Dedifferentiated amniotic fluid mesenchymal stem cell (primary cell): ENCODE data around the gene PDE4D.
A peak's percentile ranks its signal among the peaks of the same experiment; 100 is the strongest.

Source experiments
- DNase-seq: peaks from one replicate; pipeline ENCODE4 v3.0.0-alpha.2; 2016; ENCODE audit errors: extremely low spot score

PDE4D gene

DNA sequence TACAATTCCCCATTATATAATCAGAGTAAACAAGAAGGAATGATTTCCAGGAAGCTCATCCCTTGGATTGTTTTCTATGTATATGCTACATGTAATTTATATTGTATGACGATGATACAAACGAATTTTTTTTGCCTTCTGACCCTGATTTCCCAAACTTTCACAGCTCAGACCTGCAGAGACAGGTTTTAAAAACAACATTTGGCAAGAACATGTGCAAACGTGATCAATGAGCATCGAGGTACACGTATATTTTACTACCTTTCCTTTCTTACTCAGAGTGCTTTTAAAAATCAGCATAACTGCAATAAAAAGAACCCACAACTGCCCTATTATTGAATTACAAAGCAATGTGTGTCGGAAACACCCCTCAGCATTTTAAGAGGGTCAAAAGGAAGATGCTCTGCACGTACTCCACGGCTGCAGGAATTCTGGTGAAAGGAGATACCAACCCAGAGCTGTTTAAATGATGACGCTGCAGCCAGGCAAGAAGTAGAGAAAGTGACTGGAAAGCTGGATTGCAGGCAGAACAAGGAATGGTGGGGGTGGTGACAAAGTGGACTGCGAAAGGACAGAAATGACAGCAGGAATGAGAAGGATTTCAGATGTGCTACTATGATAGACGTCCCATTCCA, 777.2 kb downstream of the PDE4D start:
- DNase-seq = no peak

DNA sequence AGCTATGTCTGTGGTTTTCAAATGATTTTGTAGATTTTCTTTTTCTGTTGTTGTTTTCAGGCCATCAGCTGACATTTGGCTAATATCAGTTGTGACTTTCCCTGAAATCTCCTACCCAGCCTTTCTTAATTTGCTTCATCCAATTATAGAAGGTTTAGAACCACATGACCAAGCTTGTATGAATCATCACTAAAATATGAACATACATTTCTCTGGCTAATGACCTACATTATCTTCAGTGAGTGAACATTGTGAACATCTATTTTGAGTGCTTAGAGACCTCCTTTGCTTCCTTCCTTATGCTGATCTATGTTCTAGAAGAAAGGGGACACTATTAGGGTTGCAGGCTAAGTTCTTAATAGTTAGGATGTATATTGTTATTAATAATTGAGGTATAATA, 778.2 kb downstream of the PDE4D start:
- no peak for DNase-seq

DNA sequence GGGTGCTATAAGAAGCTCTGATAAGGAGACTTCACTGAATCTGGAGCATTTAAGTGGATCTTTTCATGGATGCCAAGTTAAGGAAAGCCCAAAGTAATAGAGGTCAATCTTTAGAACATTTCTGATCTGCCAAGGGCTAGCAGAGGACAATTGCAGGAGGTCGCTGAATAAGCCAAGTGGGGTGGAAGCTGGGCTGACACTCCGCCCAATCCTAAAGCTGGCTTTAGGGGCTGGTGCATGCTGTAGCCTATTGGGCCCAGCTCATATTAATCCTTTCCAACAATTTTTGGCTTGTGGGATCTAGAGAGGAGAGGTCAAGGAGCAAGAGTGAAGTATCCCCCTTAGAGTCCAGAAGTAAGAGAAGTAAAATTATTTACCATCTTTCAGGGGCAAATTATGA, 784.1 kb downstream of the PDE4D start:
- DNase-seq = no peak

DNA sequence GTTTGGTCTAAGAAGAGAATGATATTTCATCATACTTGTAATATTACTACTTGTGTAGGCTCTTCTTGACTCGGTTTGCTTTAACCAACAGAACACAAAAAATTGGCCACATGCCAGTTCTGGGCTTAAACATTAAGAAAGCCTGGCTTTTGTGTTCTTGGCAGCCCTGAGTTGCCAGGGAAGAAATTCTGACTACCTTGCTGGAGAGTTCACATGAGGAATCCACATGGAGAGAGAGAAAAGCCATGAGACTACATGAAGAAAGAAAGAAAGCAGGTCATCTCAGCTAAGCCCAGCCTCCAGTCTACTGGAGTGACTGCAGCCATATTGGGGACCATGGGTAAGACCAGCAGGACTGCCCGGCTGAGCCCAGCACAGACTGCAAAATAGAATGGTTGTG, 785.8 kb downstream of the PDE4D start:
- no peak for DNase-seq

DNA sequence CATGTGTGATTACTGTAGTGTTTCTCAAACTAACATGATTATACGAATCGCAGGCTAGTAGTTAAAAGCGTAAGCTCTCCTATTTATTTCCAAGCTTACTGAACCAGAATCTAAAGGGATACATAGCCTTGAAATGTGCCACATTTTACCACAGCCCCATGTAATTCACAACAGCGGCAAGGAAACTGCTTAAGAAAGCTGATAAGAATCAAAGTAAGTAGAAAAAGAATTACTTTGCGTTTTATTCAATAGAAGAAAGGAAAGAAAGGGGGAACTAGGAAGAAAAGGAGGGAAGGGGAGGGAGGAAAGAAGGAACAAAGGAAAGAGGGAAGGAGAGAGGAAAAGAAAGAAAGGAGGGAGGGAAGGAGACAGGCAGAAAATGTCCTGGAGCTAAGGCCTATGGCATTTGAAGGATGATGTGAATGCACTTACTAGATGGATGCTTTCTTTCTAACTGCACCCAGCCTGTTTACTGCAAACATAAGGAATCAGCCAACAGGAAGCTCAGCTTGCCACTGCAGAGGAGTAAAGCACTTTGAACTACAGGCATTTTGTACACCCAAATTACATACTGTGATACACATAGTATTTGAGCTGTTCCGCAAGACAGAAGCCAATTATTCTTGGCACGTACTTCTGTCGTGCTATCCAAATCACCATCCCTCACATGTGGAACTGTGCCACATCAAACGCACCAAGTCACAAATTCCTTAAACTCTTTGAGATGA, 789.0 kb downstream of the PDE4D start:
- no peak for DNase-seq

DNA sequence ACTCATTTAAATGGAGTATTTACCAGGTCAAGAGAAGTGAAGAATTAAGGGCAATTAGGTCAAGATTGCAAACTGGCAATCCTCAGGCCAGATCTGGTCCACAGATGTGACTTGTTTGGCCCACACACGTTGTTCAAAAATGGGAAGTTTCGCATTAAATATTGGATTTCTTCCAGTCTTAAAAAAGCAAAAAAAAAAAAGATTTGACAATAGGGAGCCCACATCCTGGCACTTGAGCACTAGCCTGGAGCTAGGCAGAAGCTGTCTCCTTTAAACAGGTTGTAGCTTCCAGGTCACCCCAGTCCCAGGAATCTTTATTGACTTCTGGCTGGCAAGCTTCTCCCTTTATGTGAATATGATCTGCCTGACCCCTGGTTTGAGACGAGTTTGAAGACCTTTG, 790.2 kb downstream of the PDE4D start:
- no peak for DNase-seq

DNA sequence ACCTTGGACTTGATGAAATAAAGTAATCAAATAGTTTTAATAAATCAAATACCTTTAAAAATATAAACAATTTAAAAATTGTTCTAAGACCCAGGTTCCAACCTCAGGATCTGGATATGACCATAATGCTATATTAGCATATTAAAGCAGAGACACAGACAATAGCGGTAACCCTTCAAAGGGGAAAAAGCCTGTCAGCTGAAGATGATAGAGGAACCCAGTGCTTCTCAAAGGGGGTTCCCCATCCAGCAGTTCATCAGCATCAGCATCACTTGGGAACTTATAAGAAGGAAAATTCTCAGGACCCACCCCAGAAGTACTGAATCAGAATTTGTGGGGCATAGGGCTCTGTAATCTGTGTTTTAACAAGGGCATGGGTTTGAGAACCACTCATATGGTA, 791.1 kb downstream of the PDE4D start:
- DNase-seq = no peak

DNA sequence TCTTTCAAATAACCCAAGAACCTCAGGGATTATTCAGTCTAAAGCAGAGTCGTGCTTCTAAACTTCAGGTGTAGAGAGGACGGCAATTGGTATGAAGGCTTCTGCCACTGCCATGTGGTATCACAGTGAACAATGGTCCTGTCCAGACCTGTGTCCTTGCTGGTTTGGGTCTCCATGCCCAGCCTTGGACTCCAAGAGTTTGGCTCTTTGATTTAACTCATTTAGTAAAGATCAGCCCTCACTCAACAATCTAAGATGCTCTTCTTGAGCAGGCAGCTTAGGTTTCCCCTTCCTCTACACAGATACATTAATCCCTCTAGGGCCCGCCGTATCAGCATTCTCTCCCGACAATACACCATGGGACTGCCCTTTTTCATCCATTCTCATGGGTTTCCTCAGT, 792.7 kb downstream of the PDE4D start:
- no peak for DNase-seq

DNA sequence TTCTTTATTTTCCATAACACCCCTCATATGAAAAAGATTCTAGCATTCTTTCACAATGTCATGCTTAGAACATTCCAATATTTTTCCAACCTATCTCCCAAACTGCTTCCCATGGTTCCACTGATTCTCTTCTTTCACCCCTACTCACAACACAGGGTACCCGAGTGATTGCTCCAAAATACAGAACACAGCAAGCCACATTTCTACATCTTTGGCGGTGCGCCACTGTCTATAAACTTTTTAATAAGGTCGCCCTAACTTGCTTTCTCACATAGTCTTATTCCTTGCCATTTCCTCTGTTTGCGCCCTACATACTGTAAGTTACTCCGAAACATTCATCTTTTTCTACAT, 793.6 kb downstream of the PDE4D start:
- DNase-seq = no peak

DNA sequence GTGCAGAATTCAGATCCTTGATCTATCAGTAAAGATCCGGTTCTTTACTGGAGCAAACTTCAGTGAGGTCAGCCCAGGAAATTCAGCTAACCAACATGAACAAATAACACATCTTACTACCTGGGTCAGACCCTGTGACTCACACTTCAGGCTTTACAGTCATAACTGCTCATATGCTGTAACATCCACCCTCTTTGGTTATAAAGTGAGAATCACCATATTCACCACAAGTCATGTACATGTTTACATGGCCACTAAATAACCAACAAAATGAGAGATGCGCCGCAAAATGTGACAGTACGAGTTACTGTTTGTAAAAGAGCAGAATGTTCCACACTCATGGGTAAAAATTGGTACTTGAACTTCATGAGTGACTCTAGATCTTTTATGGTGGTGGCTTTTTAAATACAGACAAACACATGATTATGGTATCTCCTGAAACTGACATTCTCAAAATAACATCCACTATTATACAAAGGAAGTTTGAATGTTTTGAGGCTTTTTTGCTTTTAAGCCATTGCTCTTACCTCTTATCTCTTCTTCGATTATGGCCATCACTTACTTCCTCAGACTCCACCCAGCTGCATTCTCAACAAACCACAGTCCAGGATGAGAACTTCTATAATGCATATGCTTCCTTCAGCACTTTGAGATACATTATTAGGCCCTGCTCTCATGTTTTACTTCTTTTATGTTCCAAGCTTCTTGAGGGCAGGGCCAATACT, 794.1 kb downstream of the PDE4D start:
- no peak for DNase-seq

DNA sequence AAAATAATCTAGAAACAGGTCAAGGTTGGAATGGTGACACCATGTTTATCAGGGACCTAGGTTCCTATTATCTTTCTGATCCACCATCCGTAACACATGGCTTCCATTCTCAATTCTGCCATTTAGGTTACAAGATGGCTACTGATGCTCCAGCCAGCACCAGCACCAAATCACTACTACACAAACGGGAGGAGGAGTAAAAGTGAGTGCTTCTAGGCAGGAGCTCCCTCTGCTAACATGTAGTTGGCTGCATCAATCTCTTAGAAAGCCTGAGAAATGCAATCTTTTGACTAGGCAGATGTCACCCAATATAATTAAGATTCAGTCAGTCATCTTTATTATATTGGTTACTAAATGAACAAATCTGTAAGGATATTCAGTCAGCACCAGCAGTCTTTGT, 794.8 kb downstream of the PDE4D start:
- no peak for DNase-seq

DNA sequence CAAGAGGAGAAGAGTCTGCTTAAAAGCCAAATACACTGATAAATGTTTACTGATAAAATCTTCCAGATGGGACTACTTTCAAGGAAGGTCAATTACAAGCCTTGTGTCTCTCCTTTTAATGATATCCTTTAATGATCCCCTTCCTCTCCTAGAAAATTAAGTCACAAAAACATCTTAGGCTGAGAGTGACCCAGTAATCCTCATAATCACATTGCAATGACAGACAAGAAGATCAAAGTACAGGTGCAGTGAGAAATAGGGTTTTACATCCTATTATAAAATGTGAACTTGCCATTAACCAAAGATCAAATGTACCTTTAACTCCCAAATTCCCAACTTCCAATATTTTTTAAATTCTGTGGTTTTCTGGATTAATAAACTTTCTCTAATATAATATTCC, 795.8 kb downstream of the PDE4D start:
- DNase-seq = no peak

DNA sequence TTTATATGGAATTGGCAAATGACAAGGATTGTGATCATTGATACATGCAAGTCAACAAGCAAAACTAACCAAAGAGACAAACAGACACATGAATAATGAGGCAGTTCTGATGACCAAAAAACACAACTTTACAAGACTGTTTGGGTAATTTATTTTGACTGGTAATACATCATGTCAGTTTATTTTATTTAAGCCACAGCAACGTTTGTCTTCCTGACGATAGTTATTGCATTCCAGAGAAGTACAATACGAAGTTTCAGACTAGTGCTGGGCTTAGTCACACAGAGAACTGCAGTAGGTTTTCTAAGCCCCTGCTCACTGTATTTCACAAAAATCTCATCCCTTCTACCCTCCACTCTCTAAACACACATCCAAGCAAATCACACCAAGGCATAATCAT, 796.4 kb downstream of the PDE4D start:
- DNase-seq = no peak

DNA sequence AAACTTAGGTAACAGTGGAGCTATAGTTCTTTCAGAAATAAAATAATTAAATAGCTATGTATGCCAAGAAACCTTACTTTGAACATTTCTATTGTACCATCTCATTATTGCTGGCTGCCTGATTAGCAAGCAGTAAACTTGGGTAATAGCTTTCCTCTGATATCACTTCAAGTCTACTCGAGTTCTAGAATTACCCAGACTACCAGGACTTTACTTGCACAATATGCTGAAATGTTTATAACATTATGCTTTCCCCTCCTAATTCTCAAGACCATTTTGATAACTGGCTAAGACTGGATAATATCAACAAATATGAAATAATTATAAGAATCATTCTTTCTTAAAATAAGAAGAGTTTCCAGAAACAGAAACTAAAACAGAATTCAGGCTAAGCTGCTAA, 798.0 kb downstream of the PDE4D start:
- peak; percentile 41 for DNase-seq

DNA sequence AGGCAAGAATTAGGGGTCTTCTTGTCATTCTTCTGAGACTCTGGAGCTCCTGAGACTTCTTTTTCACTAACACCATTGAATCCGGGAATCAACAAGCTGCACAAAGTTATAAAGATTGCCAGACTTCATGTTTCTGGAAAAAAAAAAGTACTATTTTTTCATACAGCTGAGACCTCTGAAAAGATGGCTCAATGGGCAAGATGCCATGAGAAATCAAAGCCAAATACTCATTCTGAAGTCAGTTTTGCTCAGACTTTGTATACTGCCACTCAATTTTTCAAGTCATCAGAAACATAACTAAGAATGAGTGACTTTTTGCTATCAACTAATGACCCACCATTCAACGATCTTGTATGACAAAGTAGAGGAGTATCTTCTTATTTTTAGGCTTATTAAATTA, 798.7 kb downstream of the PDE4D start:
- DNase-seq = no peak

DNA sequence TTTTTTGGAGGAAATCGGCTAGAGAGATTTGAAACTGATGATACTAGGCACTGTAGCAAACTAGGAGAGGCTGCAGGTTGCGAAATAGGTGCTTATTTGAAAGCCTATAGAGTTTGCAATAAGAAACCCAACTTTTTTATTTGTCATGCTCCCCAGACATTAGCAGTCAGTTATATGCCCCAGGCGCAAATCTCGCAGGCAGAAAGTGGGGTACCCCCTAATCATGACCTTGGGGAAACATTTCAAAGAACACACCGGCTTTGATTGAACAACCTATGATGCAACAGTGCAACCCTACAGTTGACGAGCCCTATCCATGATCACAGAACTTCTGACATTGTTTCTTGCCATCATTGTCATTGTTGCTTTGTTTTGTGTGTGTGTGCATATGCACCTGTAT, 800.2 kb downstream of the PDE4D start:
- DNase-seq = no peak

DNA sequence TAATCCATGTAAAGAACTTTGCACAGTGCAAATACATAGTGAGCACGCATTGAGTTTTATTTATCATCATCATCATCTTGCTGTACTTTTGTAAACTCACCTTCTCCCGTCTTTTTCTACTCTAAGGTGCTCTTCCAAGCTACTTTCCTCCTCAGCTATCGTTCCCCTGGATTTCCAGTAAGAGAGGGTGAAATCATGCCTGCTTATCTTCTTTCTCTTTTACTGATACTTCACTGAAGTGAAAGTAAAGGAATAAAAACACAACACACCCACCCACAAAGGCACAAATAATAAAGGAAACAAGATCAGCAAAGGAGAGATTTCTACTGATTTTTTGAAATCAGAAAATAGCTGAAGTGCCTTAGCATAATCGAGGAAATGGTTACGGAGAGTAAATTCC, 800.8 kb downstream of the PDE4D start:
- DNase-seq = no peak

DNA sequence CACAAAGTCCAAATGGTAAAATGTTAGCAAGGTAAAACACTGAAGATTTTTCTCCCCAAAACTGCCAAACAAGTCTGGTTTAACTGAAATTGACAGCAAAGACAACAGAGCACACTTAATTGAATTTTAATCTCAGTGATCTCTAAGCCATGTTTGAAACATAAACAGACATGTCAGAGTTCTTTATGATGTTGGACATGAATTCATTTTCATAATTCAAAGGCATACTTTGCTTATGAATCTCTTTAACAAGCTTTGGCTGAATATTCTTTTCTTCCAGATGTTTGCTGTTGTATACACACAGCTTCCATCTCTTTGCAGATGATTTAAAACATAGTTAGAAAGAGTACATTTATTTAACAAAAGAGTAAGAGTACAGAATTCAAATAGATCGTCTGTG, 801.6 kb downstream of the PDE4D start:
- DNase-seq = no peak

DNA sequence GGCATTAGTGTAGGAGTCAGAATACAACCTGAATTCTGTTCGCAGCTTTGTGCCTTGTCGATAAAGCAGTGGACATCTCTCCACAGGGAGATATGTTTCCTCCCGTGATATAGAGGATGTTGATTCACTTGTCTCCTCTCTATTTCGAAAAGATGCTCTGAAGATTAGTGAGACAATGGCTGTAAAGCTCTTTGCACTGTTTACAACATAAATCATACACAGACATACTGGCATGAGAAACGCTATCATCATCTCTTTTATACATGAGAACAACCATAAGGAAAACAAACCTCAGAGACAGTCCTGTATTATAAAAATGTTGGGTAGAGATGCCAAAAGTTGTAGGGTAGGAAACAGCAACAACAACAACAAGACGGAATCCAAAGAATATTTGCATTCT, 803.2 kb downstream of the PDE4D start:
- no peak for DNase-seq

DNA sequence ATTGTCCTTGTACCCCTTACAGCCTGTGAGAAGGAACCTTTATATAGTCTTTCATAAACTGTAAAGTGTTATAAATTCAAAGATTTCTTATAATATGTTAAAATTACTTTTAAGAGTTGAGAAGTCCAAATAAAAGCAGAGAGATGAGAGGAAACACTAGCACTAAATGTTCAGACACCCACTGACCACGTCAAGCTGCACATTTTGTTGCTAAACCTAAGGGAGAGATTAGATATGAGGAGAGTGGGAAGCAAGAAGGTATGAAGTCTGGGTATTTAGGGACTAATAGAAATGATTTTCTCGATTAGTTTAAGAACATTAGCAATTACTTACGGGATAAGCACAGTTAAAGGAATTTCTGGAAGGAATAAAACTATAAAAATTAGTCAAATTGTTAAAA, 803.8 kb downstream of the PDE4D start:
- no peak for DNase-seq

DNA sequence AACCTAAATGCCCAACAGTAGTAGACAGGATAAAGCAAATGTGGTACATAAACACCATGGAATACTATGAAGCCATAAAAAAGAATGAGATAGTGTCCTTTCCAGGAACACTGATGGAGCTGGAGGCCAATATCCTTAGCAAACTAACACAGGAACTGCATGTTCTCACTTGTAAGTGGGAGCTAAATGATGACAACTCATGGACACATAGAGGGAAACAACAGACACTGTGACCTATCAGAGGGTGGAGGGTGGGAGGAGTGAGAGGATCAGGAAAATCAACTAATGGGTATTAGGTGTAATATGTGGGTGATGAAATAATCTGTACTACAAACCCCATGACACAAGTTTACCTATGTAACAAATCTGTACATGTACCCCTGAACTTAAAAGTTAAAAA, 805.0 kb downstream of the PDE4D start:
- DNase-seq = no peak

DNA sequence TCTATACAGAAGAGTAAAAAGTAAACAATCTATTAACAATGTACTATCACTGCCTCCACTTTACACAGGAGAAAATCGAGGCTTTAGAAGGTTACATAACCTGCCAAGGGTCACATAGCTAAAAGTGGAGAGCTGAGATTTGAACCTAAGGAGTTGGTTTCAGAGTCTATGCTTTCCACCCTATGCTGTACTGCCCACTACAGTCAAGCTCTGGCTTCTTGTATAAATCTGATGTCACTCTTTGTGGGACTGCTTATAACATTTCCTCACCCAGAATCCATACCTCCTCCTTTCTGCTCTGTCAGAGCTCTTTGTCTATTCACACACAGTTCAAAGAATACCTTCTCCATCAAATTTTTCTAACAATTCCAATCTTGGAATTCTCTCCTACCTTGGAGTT, 807.5 kb downstream of the PDE4D start:
- no peak for DNase-seq

DNA sequence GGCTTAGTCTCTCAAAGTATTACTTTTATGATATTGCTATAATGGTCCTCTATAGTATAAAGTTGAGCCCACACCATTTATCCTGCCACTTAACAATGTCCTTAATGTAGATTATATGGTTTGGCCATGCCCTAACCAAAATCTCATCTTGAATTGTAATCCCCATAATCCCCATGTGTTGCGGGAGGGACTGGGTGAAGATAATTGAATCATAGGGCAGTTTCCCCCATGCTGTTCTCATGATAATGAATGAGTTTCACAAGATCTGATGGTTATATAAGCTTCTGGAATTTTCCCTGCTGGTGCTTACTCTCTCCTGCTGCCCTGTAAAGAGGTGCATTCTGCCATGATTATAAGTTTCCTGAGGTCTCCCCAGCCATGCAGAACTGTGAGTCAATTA, 811.8 kb downstream of the PDE4D start:
- DNase-seq = no peak
